DND-41 (cell line): ENCODE data around the gene CD109.

Experiments used
- ATAC-seq: fragments of 200-7000 bp; cut with Tn5 transposase; 3 replicates; pipeline ENCODE4 v1.9.1; 2021; ENCODE audit warnings: low read depth; ENCODE audit not compliant: insufficient read depth
- DNase-seq: peaks from one replicate; pipeline ENCODE4 v3.0.0-alpha.2; 2020
- H2AFZ ChIP-seq: 2 replicates; pipeline ENCODE4 v1.6.0; 2012; ENCODE audit warnings: low read depth, low read length
- H3K27ac ChIP-seq: 2 replicates; pipeline ENCODE4 v1.5.1; 2012; ENCODE audit warnings: low read length, inconsistent platforms
- H3K27me3 ChIP-seq: fragments of 200-600 bp; sonication (generic); 2 replicates; pipeline ENCODE4 v1.6.0; 2012; ENCODE audit warnings: low read length, mild to moderate bottlenecking, inconsistent platforms; ENCODE audit not compliant: insufficient read depth, poor library complexity
- H3K36me3 ChIP-seq: 2 replicates; pipeline ENCODE4 v1.5.1; 2012; ENCODE audit warnings: low read length, inconsistent platforms; ENCODE audit not compliant: insufficient read depth
- H3K4me1 ChIP-seq: 2 replicates; pipeline ENCODE4 v1.5.1; 2012; ENCODE audit warnings: mild to moderate bottlenecking, low read length; ENCODE audit not compliant: insufficient read depth
- H3K4me2 ChIP-seq: 2 replicates; pipeline ENCODE4 v1.6.0; 2012; ENCODE audit warnings: mild to moderate bottlenecking, moderate library complexity, low read length, inconsistent platforms; ENCODE audit not compliant: insufficient read depth
- H3K4me3 ChIP-seq, 2 experiments: fragments of 200-600 bp in 1 of 2; shearing (Covaris generic) in 1 of 2; 2 replicates each; pipeline ENCODE4 v1.5.1; 2012 to 2016; ENCODE audit warnings: inconsistent platforms in 2 of 2, low read length in 2 of 2, mild to moderate bottlenecking in 2 of 2, low read depth in 1 of 2, moderate library complexity in 1 of 2
- H3K79me2 ChIP-seq: 2 replicates; pipeline ENCODE4 v1.6.0; 2012; ENCODE audit warnings: low read length, inconsistent platforms; ENCODE audit not compliant: insufficient read depth
- H3K9ac ChIP-seq: 2 replicates; pipeline ENCODE4 v1.6.0; 2012; ENCODE audit warnings: low read depth, mild to moderate bottlenecking, inconsistent platforms, low read length, moderate library complexity
- H3K9me3 ChIP-seq: 2 replicates; pipeline ENCODE4 v1.5.1; 2012; ENCODE audit warnings: low read length, moderate library complexity, mild to moderate bottlenecking, inconsistent platforms; ENCODE audit not compliant: insufficient read depth, severe bottlenecking
- H4K20me1 ChIP-seq: 2 replicates; pipeline ENCODE4 v1.6.0; 2012; ENCODE audit warnings: low read length; ENCODE audit not compliant: insufficient read depth
- EZH2 ChIP-seq: IDR thresholded peaks from 3 replicates; pipeline ENCODE4 v1.6.1; 2012; ENCODE audit warnings: borderline replicate concordance, low read depth, mild to moderate bottlenecking, moderate library complexity, low read length, inconsistent platforms; ENCODE audit not compliant: severe bottlenecking
- TF ChIP-seq, protein P1 (sequence below): IDR thresholded peaks from 2 replicates; pipeline ENCODE4 v1.5.1; 2012; ENCODE audit warnings: borderline replicate concordance, low read length, moderate library complexity, mild to moderate bottlenecking; ENCODE audit not compliant: poor library complexity, severe bottlenecking; ENCODE audit errors: extremely low read depth

The CD109 gene

GRCh38 chr6:73732845-73733675, 37.1 kb downstream of the CD109 start:
- no peak overlapping the region for H3K27ac ChIP-seq
- no peaks in the 10 kb centered on the region for H4K20me1 ChIP-seq
- DNase-seq: peak; percentile 71
- H3K79me2 ChIP-seq: no peaks in the 10 kb centered on the region
- H2AFZ ChIP-seq: peak overlapping the region; percentile 46; the same call in 1 of the 2 replicates
- H3K27me3 ChIP-seq: no peaks in the 10 kb centered on the region
- H3K4me1 ChIP-seq: no peaks in the 10 kb centered on the region
- H3K4me2 ChIP-seq: no peak overlapping the region
- no peaks in the 10 kb centered on the region for H3K36me3 ChIP-seq
- H3K9ac ChIP-seq: no peak overlapping the region
- TF ChIP-seq EZH2: no peak
- TF ChIP-seq, protein P1, sequence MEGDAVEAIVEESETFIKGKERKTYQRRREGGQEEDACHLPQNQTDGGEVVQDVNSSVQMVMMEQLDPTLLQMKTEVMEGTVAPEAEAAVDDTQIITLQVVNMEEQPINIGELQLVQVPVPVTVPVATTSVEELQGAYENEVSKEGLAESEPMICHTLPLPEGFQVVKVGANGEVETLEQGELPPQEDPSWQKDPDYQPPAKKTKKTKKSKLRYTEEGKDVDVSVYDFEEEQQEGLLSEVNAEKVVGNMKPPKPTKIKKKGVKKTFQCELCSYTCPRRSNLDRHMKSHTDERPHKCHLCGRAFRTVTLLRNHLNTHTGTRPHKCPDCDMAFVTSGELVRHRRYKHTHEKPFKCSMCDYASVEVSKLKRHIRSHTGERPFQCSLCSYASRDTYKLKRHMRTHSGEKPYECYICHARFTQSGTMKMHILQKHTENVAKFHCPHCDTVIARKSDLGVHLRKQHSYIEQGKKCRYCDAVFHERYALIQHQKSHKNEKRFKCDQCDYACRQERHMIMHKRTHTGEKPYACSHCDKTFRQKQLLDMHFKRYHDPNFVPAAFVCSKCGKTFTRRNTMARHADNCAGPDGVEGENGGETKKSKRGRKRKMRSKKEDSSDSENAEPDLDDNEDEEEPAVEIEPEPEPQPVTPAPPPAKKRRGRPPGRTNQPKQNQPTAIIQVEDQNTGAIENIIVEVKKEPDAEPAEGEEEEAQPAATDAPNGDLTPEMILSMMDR: peak; percentile 94
- ATAC-seq: peak; percentile 96
- no peak overlapping the region for H3K4me3 ChIP-seq
- H3K9me3 ChIP-seq: no peaks in the 10 kb centered on the region

GRCh38 chr6:73733791-73734190, 37.8 kb downstream of the CD109 start:
- Histone ChIP-seq H3K27ac (no peak overlapping the region), H3K4me2 (no peak overlapping the region), H3K9ac (no peak overlapping the region), H3K27me3 (no peaks in the 10 kb centered on the region), H3K36me3 (no peaks in the 10 kb centered on the region), H3K4me3 (no peak overlapping the region), H2AFZ (no peak overlapping the region), H3K79me2 (no peaks in the 10 kb centered on the region), H4K20me1 (no peaks in the 10 kb centered on the region), H3K9me3 (no peaks in the 10 kb centered on the region), H3K4me1 (no peaks in the 10 kb centered on the region)
- ATAC-seq (no peak), DNase-seq (no peak)
- TF ChIP-seq, protein P1: no peak
- no peak for TF ChIP-seq EZH2

- H4K20me1 ChIP-seq: no peaks in the 10 kb centered on the region
- no peaks in the 10 kb centered on the region for H3K79me2 ChIP-seq
- no peak overlapping the region for H3K4me3 ChIP-seq
- H3K27ac ChIP-seq: no peak overlapping the region
- no peak overlapping the region for H3K4me2 ChIP-seq
- no peaks in the 10 kb centered on the region for H3K4me1 ChIP-seq
- no peaks in the 10 kb centered on the region for H3K27me3 ChIP-seq
- H3K9me3 ChIP-seq: no peaks in the 10 kb centered on the region
- DNase-seq: no peak
- TF ChIP-seq, protein P1: no peak
- TF ChIP-seq EZH2: no peak
- H2AFZ ChIP-seq: no peak overlapping the region
- H3K36me3 ChIP-seq: no peaks in the 10 kb centered on the region
- no peak for ATAC-seq
- no peak overlapping the region for H3K9ac ChIP-seq
These were observed 38.9 kb downstream of the CD109 start for GRCh38 chr6:73734832-73735453.
